ENCODE results near the gene ADH1B. TPM values are rescaled to one million over a fixed set of nuclear protein-coding genes. Genes with fewer than 3 reads are reported as not detected.
"Not testable (repeated sequence)": the region's sequence is repeated elsewhere in the genome, so short reads cannot be mapped to it uniquely, and the experiment has no call there.

Gene ADH1B
- not detected in 2 replicates for polyA plus RNA-seq (2011; rRNA removed)
- polyA plus RNA-seq (2012; cell fraction: cytosol; rRNA removed): not detected in 2 replicates
- not detected in 2 replicates for polyA plus RNA-seq (2012; cell fraction: nucleus; rRNA removed)
- not detected in 3 replicates for polyA plus RNA-seq (2017; fragmentation: RNase III; extraction: RNeasy Plus Mini Kit Qiagen cat#74134 plus additional on column Dnase treatment)
- polyA minus RNA-seq (2011; rRNA and poly(A)+ RNA removed): not detected in 2 replicates

- no peak for FAIRE-seq
- no peak for DNase-seq (ENCODE audit: low read depth in 1 of 2, low spot score in 1 of 2)
- CTCF ChIA-PET: no interaction called here
- H3K4me3 ChIP-seq: no peak within 1 kb of the TSS
- POLR2A ChIA-PET: no interaction called here
- H3K4me1 ChIP-seq: no peaks in the 10 kb centered on the region
- ATAC-seq: no peak
- H3K9me3 ChIP-seq: no peaks in the 10 kb centered on the region
- no peak within 1 kb of the TSS for H3K4me2 ChIP-seq
- 12% methylated on average over 7 of the region's 8 CpGs for WGBS (ENCODE audit: missing lambda C conversion rate)
- no peak within 1 kb of the TSS for H3K27ac ChIP-seq
- TF ChIP-seq SREBF2 (IDR thresholded peaks at IDR 0.05) (no peak), CBX2 (IDR thresholded peaks at IDR 0.05; ENCODE audit: borderline replicate concordance, low read depth) (no peak), PBX3 (IDR thresholded peaks at IDR 0.05) (no peak), ELK1 (IDR thresholded peaks at IDR 0.05; ENCODE audit: low read depth, low read length) (no peak), ZC3H11A (IDR thresholded peaks at IDR 0.05) (no peak), HEYL (CRISPR knock-in tag; IDR thresholded peaks at IDR 0.05) (no peak), RARB (CRISPR knock-in tag; IDR thresholded peaks at IDR 0.05) (no peak), JUN (IDR thresholded peaks at IDR 0.05) (no peak), ESRRA (IDR thresholded peaks at IDR 0.05; ENCODE audit: borderline replicate concordance, low read length) (no peak), NFE2L2 (conservative IDR thresholded peaks at IDR 0.05; ENCODE audit: low read length) (no peak), MAZ (IDR thresholded peaks at IDR 0.05; ENCODE audit: borderline replicate concordance, low read depth, low read length) (no peak)
These were observed at the start of gene ADH1B for GRCh38 chr4:99321241-99322191. Gene ADH1B, minus strand, starts transcription at chr4:99321401. Its CDS starts 70 bp downstream, at chr4:99321331.

GRCh38 chr4:99367817-99368216 is 46.6 kb upstream of the ADH1B start:
- ATAC-seq; POLR2A ChIA-PET; H3K9me3 ChIP-seq; H3K27ac ChIP-seq; H3K4me2 ChIP-seq; H3K4me3 ChIP-seq; DNase-seq (ENCODE audit: low read depth in 1 of 2, low spot score in 1 of 2); H3K4me1 ChIP-seq; FAIRE-seq: not testable (repeated sequence)
- 10% methylated on average over 2 of the region's 2 CpGs for WGBS (ENCODE audit: missing lambda C conversion rate)
- CTCF ChIA-PET: interaction anchor here (1.0 kb wide), 1 partner anchor 12 kb away, joined by 3 read pairs; no protein-coding TSS in a partner anchor

- CTCF ChIA-PET: no interaction called here
- no peaks in the 10 kb centered on the region for H3K4me1 ChIP-seq
- 18% methylated on average over 1 of the region's 1 CpG for WGBS (ENCODE audit: missing lambda C conversion rate)
- H3K27ac ChIP-seq: no peak overlapping the region
- FAIRE-seq (no peak), ATAC-seq (no peak), DNase-seq (ENCODE audit: low read depth in 1 of 2, low spot score in 1 of 2) (no peak)
- H3K4me2 ChIP-seq: no peak overlapping the region
- H3K9me3 ChIP-seq: no peaks in the 10 kb centered on the region
- H3K4me3 ChIP-seq: no peak overlapping the region
- POLR2A ChIA-PET: no interaction called here
- no peak for TF ChIP-seq ZFP36 (IDR thresholded peaks at IDR 0.05; ENCODE audit: borderline replicate concordance, partially characterized antibody)
- no peak for TF ChIP-seq EP300 (IDR thresholded peaks at IDR 0.05)
- TF ChIP-seq ZSCAN20 (CRISPR knock-in tag; IDR thresholded peaks at IDR 0.05): no peak
- no peak for TF ChIP-seq FOSB (CRISPR knock-in tag; IDR thresholded peaks at IDR 0.05)
- TF ChIP-seq KDM5A (IDR thresholded peaks at IDR 0.05): no peak
- TF ChIP-seq JUNB (IDR thresholded peaks at IDR 0.05): no peak
- TF ChIP-seq KDM1A (IDR thresholded peaks at IDR 0.05; ENCODE audit: low read depth): no peak
- TF ChIP-seq GATA3 (IDR thresholded peaks at IDR 0.05; ENCODE audit: borderline replicate concordance): no peak
- TF ChIP-seq SREBF2 (IDR thresholded peaks at IDR 0.05): no peak
- TF ChIP-seq TFCP2L1 (CRISPR knock-in tag; IDR thresholded peaks at IDR 0.05): no peak
- no peak for TF ChIP-seq NR3C1 (IDR thresholded peaks at IDR 0.05)
- no peak for TF ChIP-seq RARB (CRISPR knock-in tag; IDR thresholded peaks at IDR 0.05)
- TF ChIP-seq PBX3 (IDR thresholded peaks at IDR 0.05): no peak
- TF ChIP-seq BCL3 (IDR thresholded peaks at IDR 0.05): no peak
- no peak for TF ChIP-seq ELK1 (IDR thresholded peaks at IDR 0.05; ENCODE audit: low read depth, low read length)
These were observed 45.3 kb upstream of the ADH1B start for GRCh38 chr4:99366491-99366890.

Data from A549 (cell line).